Stimulated activated CD8-positive, alpha-beta memory T cell treated with anti-CD3 and anti-CD28 coated beads, Interleukin-2, amount 100 ng/mL, for 48 hours (primary cell): Measurements from ENCODE around the gene GFI1.
"Not testable (repeated sequence)": the region's sequence is repeated elsewhere in the genome, so short reads cannot be mapped to it uniquely, and the experiment has no call there.

Experiments used
- DNase-seq, 2 donors: peaks; one replicate each; pipeline ENCODE4 v3.0.0-alpha.2; 2020; ENCODE audit warnings: low read depth in 2 of 2

GFI1 gene

DNA sequence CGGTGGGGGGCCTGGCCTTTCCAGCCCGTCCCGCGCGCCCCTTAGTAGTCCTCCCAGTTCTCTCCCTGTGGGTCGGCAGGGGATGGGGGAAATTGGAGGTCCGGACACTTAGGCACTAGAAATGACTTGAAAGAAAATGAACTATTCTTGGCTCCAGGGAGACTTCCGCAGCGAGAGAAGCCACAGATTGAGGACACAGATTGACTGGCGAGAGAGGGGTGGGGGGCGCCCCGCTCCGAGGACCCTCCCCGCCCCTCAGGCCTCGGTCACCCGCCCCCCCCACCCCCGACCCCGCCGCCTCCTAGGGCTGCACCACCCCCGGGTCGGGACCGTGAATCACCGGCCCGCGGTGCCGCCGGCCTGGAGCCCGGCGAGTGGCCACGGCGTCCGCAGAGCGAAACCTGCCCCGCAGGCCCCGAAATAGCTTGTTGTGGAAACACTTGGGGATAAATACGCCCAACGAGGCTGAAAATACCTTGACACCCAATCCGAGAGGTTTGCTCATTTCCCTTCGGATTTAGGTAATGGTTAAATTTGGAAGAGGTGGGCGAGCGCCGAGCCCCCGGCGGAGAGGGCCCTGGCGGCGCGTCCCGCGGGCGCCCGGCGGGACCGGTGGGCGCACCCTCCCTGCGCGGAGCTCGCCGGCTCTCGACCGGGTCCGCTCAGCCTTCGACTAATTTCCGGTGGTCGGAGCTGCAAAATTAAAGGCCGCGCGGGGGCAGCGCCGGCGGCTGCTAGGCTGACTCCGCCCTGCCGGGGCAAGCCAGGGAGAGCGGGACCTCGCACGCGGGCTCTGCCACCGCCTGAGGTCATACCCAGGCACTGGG, at the start of gene GFI1:
GFI1 (minus strand) TSS at position 675 of the 827 bp plus-strand sequence. CDS start 3,438 bp downstream, outside the sequence.
- DNase-seq = peak; percentile 77 to 83

- DNase-seq = not testable (repeated sequence)
These were observed 45.6 kb upstream of the GFI1 start for GRCh38 chr1:92532371-92532770.

- DNase-seq = not testable (repeated sequence)
These were observed 45.2 kb upstream of the GFI1 start for GRCh38 chr1:92531939-92532338.

- no peak for DNase-seq
These were observed 40.9 kb upstream of the GFI1 start for GRCh38 chr1:92527670-92528069.

DNA sequence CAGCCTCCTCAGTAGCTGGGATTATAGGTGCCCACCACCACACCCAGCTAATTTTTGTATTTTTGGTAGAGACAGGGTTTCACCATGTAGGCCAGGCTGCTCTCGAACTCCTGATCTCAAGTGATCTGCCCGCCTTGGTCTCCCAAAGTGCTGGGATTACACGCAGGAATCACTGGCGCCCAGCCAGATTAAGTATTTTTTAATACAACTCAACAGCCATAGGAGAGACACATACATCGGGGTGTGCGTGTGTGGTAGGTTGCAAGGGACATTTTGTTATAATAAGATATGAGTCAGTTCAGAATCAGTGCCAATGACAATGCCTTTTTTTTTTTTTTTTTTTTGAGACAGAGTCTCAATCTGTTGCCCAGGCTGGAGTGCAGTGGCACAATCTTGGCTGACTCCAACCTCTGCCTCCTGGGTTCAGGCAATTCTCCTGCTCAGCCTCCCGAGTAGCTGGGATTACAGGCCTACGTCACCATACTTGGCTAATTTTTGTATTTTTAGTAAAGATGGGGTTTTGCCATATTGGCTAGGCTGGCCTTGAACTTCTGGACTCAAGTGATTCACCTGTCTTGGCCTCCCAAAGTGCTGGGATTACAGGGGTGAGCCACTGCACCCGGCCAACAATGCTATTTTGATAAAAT, 38.3 kb upstream of the GFI1 start:
- not testable (repeated sequence) for DNase-seq

- no peak for DNase-seq
These were observed 32.3 kb upstream of the GFI1 start for GRCh38 chr1:92519043-92519442.

GRCh38 chr1:92516574-92516973, 29.8 kb upstream of the GFI1 start:
- DNase-seq = no peak

DNA sequence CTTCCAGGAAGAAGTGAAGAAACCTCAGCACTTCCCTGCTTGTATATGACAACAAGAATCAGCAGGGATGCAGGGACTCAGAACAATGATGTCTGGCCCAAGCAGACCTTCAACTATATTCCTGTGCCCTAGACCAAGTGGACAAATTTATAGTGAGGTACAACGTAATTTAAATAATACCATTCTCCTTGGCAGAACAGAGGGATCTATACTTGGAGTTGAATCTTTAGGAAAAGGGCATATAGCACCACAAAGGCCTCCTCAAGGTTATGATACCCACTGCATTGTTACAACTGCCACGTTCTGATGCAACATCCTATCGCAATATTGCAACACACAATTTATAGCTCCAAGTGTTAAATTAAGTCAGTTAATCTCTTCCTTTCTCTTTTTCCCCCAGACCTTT, 29.1 kb upstream of the GFI1 start:
- no peak for DNase-seq

DNA sequence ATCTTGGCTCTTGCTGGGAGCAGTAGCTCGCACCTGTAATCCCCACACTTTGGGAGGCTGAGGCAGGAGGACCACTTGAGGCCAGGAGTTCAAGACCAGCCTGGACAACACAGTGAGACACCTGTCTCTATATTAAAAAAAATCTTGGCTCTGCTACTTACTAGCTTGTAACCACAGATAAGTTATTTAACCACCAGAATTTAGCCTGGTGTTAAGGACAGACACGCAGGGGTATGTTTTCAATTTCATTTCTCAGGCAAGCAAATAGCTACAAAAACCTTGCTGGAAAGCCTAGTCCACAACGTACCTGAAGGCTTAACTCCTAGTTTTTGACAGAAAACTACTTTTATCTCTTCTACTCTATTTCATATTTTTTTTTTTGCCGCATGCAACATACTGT, 24.8 kb upstream of the GFI1 start:
- DNase-seq = no peak

GRCh38 chr1:92509619-92510018, 22.9 kb upstream of the GFI1 start:
- DNase-seq = no peak

DNA sequence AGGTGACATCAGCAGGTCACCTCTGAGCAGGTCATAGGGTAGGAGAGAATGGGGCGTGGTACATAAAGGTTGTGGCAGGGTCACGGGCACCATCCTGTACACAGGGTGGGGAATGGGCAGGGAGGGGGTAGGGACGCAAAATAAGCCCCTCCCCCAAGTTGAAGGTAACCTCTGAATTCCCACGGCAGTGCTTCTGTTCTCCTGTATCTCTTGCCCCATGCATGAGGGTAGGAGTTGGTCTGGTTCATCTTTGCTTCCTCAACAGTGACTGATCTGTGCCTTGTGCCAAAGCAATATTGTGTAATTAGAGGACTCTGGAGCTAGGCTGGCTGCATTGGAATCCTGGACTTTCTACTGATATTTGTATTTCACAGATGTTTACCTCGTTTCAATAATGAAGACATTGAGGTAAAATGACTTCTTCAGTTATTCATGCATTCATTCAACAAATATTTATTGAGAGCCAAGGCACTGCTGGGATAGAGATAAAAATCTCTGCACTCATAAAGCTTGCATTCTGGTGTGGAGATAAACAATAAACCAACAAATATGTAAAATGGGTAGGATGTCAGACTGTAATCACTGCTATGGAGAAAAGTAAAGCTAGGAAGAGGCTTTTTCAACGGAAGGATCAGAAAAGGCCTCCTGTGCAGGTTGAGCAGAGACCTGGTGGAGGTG, 18.4 kb upstream of the GFI1 start:
- no peak for DNase-seq

DNA sequence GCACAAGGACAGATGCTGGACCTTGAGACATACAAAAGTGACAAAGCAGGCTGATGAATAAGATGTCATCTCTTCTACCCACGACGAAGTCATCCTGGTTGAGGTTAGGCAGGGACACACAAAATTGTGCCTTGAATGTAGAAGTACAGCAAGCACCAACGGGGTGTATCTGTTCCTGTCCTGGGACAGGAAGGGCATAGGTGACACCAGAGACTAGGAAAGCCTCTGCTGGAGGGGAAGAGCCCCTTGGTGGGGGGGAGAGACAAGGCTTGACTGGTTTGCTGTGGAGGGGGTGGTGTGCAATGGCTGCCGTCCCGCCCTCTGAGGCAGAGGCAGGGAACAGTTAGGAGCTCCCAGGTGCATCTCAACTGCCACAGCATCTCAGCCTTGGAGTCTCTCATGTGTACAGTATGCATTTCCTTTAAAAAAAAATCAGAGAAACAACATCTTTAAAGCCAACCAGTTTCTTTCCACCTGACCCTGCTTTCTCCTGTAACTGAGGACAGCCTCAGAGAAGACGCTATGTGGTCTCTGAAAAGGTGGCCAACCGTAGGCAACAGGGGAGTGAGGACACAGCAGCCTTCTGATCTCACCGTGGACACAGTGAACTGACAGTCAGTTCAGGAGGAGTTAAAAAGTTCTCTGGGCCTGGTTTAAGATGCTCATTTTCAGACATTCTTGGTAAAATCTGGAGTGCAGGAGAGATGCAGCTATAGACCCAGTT, 17.7 kb upstream of the GFI1 start:
- DNase-seq = no peak

- no peak for DNase-seq
These were observed 17.2 kb upstream of the GFI1 start for GRCh38 chr1:92503926-92504285.

DNA sequence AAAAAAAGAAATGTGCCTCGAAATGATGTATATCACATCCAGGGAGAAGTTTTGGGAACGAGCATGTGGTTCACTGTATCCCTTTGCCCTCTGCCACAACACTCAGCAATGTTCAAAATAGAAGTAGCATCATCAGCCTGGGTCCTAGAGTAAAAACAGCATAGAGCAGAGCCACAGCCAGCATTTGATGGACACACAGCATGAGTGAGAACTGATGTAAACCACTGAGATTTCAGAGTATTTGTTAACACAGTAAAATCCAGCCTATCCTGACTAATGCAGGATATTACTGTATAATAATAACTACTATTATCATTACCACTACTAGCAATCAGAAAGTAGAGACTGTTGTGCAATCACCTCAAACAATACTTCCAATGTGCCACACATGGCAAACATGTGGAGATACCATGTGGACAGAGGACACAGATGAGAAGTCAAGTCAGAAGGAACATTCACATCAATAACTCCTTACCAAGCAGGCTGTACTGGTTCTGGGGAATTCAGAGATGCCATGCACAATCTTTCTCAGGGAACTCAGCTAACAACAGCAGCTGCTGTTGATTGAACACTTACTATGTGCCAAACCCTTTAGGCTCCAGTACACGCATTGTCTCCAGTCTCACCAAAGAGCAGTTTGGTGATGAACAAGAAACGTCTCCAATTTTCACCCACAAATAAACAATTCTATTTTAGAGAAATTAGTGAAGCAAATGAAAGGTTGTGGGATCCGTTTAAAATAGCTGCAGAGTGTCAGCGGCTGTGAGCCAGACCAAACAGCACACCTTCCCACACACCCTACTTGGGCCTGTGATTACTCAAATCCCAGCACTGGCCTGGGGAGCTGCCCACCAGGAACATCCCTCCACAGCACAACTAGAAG, 16.6 kb upstream of the GFI1 start:
- no peak for DNase-seq

DNA sequence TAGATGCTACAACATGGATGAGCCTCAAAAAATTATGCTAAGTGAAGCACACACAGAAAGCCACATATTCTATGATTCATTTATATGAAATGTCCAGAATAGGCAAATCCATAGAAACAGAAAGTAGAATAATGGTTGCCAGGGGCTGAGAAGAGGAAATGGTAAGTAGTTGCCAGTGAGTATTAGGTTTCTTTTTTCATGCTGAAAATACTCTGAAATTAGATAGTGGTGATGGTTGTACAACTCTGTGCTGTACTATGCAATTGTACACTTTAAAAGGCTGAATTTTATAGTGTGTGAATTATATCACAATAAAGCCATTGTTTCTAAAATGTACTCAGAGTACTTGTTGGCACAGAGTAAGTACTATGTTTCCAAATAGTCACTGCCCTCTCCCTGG, 15.5 kb upstream of the GFI1 start:
- DNase-seq = no peak

DNA sequence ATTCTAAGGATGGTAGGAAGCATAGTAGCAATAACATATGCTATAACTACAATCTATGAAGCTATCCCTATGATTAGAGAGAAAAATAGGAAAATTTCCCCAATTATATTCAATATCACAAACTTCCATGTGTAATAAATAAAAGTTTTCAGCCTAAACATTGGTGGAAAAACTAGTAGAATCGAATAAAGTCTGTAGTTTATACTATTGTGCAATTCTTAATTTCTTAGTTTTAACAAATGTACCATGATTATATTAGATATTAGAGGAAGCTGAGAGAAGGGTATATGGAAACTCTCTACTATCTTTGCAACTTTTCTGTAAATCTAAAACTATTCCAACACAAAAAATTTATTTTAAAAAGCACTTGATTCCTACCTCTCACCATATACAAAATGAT, 13.8 kb upstream of the GFI1 start:
- no peak for DNase-seq

GRCh38 chr1:92495392-92496063, 8.8 kb upstream of the GFI1 start:
- no peak for DNase-seq

DNA sequence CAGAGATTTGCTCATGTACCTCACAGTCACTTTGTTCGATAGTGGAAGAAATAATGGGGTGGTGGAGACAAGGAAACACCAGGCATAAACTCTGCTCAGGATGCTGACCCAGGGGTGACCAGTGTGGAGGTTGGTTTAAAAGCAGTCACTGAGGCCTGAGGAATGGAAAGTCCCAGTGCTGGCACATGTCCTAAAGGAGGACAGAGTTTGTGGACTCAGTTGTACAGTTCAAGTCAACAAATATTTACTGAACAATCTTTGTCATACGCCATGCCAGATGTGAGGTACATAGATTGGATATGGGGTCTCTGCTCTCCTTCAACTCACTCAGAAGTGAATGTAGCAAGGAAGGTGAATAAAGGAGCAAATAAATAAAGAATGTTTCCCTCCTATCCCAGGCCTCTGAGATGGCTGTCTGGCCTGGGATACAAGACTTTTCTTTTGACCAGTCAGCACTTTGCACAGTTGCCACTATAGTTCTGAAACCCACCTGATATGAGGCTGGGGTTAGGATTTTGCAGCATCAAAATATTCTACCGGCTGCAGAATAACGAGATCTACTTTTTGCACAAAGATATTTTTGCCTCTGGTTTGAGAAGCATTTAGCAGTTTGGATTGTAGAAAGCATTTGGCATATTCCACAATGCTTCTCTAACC, 7.9 kb upstream of the GFI1 start:
- DNase-seq = no peak

GRCh38 chr1:92493139-92493538, 6.4 kb upstream of the GFI1 start:
- DNase-seq = no peak

- DNase-seq = no peak
These were observed 2.1 kb upstream of the GFI1 start for GRCh38 chr1:92488832-92489231.
